Measurements from ENCODE around the gene KATNB1. TPM values are rescaled to one million over a fixed set of nuclear protein-coding genes. Genes with fewer than 3 reads are reported as not detected.
A peak's percentile ranks its signal among the peaks of the same experiment; 100 is the strongest.

KATNB1 gene
- total and polyA plus RNA-seq, 7 experiments from 2014 or later = 20.4 to 32.9 (median 26.0) TPM

GRCh38 chr16:57798267-57798810 lies 62.8 kb downstream of the KATNB1 start:
- CTCF ChIA-PET = no interaction called here
- Histone ChIP-seq H3K9me3 (ENCODE audit: control insufficient read depth in 2 of 3, low read length in 3 of 3) (no peaks in the 10 kb centered on the region), H3K27ac (ENCODE audit: low read depth, low read length) (no peak overlapping the region), H3K4me3 (ENCODE audit: low read length) (no peak overlapping the region), H3K4me1 (ENCODE audit: control insufficient read depth in 2 of 2, insufficient read depth in 2 of 2, low read length in 2 of 2) (peaks cover 0 to 12% of the 10 kb centered on the region in 2 donors), H3K27me3 (ENCODE audit: control insufficient read depth in 2 of 2, insufficient read depth in 2 of 2, low read length in 2 of 2) (peaks cover 0 to 8% of the 10 kb centered on the region in 2 donors), H3K36me3 (ENCODE audit: control insufficient read depth in 2 of 3, insufficient read depth in 3 of 3, low read length in 3 of 3) (no peaks in the 10 kb centered on the region)
- Mint-ChIP-seq H3K4me1 (peaks cover 19 to 38% (median 31%) of the 10 kb centered on the region in 7 donors), H3K4me3 (no peak overlapping the region), H3K36me3 (peaks cover 0 to 6% (median 0%) of the 10 kb centered on the region in 5 donors), H3K27ac (no peak overlapping the region), H3K27me3 (peaks cover 9 to 38% (median 15%) of the 10 kb centered on the region in 5 donors), H3K9me3 (peaks cover 0 to 2% (median 0%) of the 10 kb centered on the region in 11 donors)
- intact Hi-C loops (cut with micrococcal nuclease) = no loop called here
- DNase-seq (no peak), ATAC-seq (no peak)
- POLR2A ChIA-PET = no interaction called here

- no peak overlapping the region for H3K4me3 ChIP-seq (ENCODE audit: low read length)
- peak overlapping the region in 2 of 10 donors; percentile 32 to 34 for H3K4me3 Mint-ChIP-seq
- H3K9me3 ChIP-seq (ENCODE audit: control insufficient read depth in 2 of 3, low read length in 3 of 3) = no peaks in the 10 kb centered on the region
- intact Hi-C loops (cut with micrococcal nuclease) = no loop called here
- peaks cover 0 to 8% of the 10 kb centered on the region in 2 donors for H3K27me3 ChIP-seq (ENCODE audit: control insufficient read depth in 2 of 2, insufficient read depth in 2 of 2, low read length in 2 of 2)
- no peak overlapping the region for H3K27ac ChIP-seq (ENCODE audit: low read depth, low read length)
- peaks cover 19 to 38% (median 31%) of the 10 kb centered on the region in 7 donors for H3K4me1 Mint-ChIP-seq
- H3K27ac Mint-ChIP-seq = peak overlapping the region in 2 of 9 donors; percentile 6 to 47
- ChIA-PET CTCF (no interaction called here), POLR2A (no interaction called here)
- H3K9me3 Mint-ChIP-seq = peaks cover 0 to 2% (median 0%) of the 10 kb centered on the region in 11 donors
- H3K36me3 ChIP-seq (ENCODE audit: control insufficient read depth in 2 of 3, insufficient read depth in 3 of 3, low read length in 3 of 3) = no peaks in the 10 kb centered on the region
- DNase-seq = no peak
- H3K36me3 Mint-ChIP-seq = peaks cover 0 to 6% (median 0%) of the 10 kb centered on the region in 5 donors
- peaks cover 9 to 43% (median 18%) of the 10 kb centered on the region in 5 donors for H3K27me3 Mint-ChIP-seq
- H3K4me1 ChIP-seq (ENCODE audit: control insufficient read depth in 2 of 2, insufficient read depth in 2 of 2, low read length in 2 of 2) = peaks cover 0 to 12% of the 10 kb centered on the region in 2 donors
- ATAC-seq = no peak
Measured at GRCh38 chr16:57798953-57799599, 63.5 kb downstream of the KATNB1 start.

GRCh38 chr16:57799600-57800199 lies 64.1 kb downstream of the KATNB1 start:
- Histone ChIP-seq H3K4me1 (ENCODE audit: control insufficient read depth in 2 of 2, insufficient read depth in 2 of 2, low read length in 2 of 2) (peaks cover 0 to 12% of the 10 kb centered on the region in 2 donors), H3K9me3 (ENCODE audit: control insufficient read depth in 2 of 3, low read length in 3 of 3) (no peaks in the 10 kb centered on the region), H3K27ac (ENCODE audit: low read depth, low read length) (no peak overlapping the region), H3K36me3 (ENCODE audit: control insufficient read depth in 2 of 3, insufficient read depth in 3 of 3, low read length in 3 of 3) (no peaks in the 10 kb centered on the region), H3K27me3 (ENCODE audit: control insufficient read depth in 2 of 2, insufficient read depth in 2 of 2, low read length in 2 of 2) (peaks cover 0 to 8% of the 10 kb centered on the region in 2 donors), H3K4me3 (ENCODE audit: low read length) (no peak overlapping the region)
- DNase-seq (no peak), ATAC-seq (no peak)
- Mint-ChIP-seq H3K27ac (peak overlapping the region in 2 of 9 donors; percentile 6 to 47), H3K27me3 (peaks cover 9 to 48% (median 18%) of the 10 kb centered on the region in 5 donors), H3K4me3 (peak overlapping the region in 5 of 10 donors; percentile 6 to 70 (median 32)), H3K36me3 (peaks cover 0 to 6% (median 0%) of the 10 kb centered on the region in 5 donors), H3K9me3 (peaks cover 0 to 2% (median 0%) of the 10 kb centered on the region in 11 donors), H3K4me1 (peaks cover 19 to 38% (median 31%) of the 10 kb centered on the region in 7 donors)
- intact Hi-C loops (cut with micrococcal nuclease) = no loop called here
- ChIA-PET POLR2A (no interaction called here), CTCF (no interaction called here)

- H3K9me3 ChIP-seq (ENCODE audit: control insufficient read depth in 2 of 3, low read length in 3 of 3) = no peaks in the 10 kb centered on the region
- peak overlapping the region in 4 of 10 donors; percentile 8 to 60 (median 28) for H3K4me3 Mint-ChIP-seq
- no peak overlapping the region for H3K27ac ChIP-seq (ENCODE audit: low read depth, low read length)
- ChIA-PET CTCF (no interaction called here), POLR2A (no interaction called here)
- H3K27ac Mint-ChIP-seq = peak overlapping the region in 1 of 9 donors; percentile 24
- ATAC-seq (no peak), DNase-seq (no peak)
- H3K27me3 ChIP-seq (ENCODE audit: control insufficient read depth in 2 of 2, insufficient read depth in 2 of 2, low read length in 2 of 2) = peaks cover 0 to 8% of the 10 kb centered on the region in 2 donors
- no peaks in the 10 kb centered on the region for H3K36me3 ChIP-seq (ENCODE audit: control insufficient read depth in 2 of 3, insufficient read depth in 3 of 3, low read length in 3 of 3)
- no peak overlapping the region for H3K4me3 ChIP-seq (ENCODE audit: low read length)
- H3K9me3 Mint-ChIP-seq = peaks cover 0 to 2% (median 0%) of the 10 kb centered on the region in 11 donors
- H3K36me3 Mint-ChIP-seq = peaks cover 0 to 6% (median 0%) of the 10 kb centered on the region in 5 donors
- H3K4me1 Mint-ChIP-seq = peaks cover 19 to 38% (median 31%) of the 10 kb centered on the region in 7 donors
- peaks cover 0 to 12% of the 10 kb centered on the region in 2 donors for H3K4me1 ChIP-seq (ENCODE audit: control insufficient read depth in 2 of 2, insufficient read depth in 2 of 2, low read length in 2 of 2)
- H3K27me3 Mint-ChIP-seq = peaks cover 9 to 48% (median 18%) of the 10 kb centered on the region in 5 donors
- intact Hi-C loops (cut with micrococcal nuclease) = no loop called here
Measured at GRCh38 chr16:57800200-57801097, 64.9 kb downstream of the KATNB1 start.

- H3K27me3 Mint-ChIP-seq = peaks cover 9 to 55% (median 21%) of the 10 kb centered on the region in 5 donors
- H3K4me1 Mint-ChIP-seq = peaks cover 19 to 38% (median 31%) of the 10 kb centered on the region in 7 donors
- Histone ChIP-seq H3K27me3 (ENCODE audit: control insufficient read depth in 2 of 2, insufficient read depth in 2 of 2, low read length in 2 of 2) (peaks cover 0 to 8% of the 10 kb centered on the region in 2 donors), H3K36me3 (ENCODE audit: control insufficient read depth in 2 of 3, insufficient read depth in 3 of 3, low read length in 3 of 3) (no peaks in the 10 kb centered on the region), H3K9me3 (ENCODE audit: control insufficient read depth in 2 of 3, low read length in 3 of 3) (no peaks in the 10 kb centered on the region), H3K4me3 (ENCODE audit: low read length) (no peak overlapping the region), H3K27ac (ENCODE audit: low read depth, low read length) (no peak overlapping the region), H3K4me1 (ENCODE audit: control insufficient read depth in 2 of 2, insufficient read depth in 2 of 2, low read length in 2 of 2) (peaks cover 0 to 12% of the 10 kb centered on the region in 2 donors)
- peaks cover 0 to 2% (median 0%) of the 10 kb centered on the region in 11 donors for H3K9me3 Mint-ChIP-seq
- DNase-seq = no peak
- peaks cover 0 to 6% (median 0%) of the 10 kb centered on the region in 5 donors for H3K36me3 Mint-ChIP-seq
- peak overlapping the region in 1 of 9 donors; percentile 6 for H3K27ac Mint-ChIP-seq
- peak overlapping the region in 7 of 10 donors; percentile 18 to 60 (median 44) for H3K4me3 Mint-ChIP-seq
- intact Hi-C loops (cut with micrococcal nuclease) = no loop called here
- CTCF ChIA-PET = no interaction called here
- POLR2A ChIA-PET = no interaction called here
- ATAC-seq = no peak
Measured at GRCh38 chr16:57801098-57801808, 65.7 kb downstream of the KATNB1 start.

Measured in naive thymus-derived CD4-positive, alpha-beta T cell (primary cell).